GM03348 (cell line): ENCODE measurements around the gene ADAM10.

ENCODE experiments used
- DNase-seq: peaks from one replicate; pipeline ENCODE4 v3.0.0; 2012; ENCODE audit warnings: low spot score

Gene ADAM10

DNA sequence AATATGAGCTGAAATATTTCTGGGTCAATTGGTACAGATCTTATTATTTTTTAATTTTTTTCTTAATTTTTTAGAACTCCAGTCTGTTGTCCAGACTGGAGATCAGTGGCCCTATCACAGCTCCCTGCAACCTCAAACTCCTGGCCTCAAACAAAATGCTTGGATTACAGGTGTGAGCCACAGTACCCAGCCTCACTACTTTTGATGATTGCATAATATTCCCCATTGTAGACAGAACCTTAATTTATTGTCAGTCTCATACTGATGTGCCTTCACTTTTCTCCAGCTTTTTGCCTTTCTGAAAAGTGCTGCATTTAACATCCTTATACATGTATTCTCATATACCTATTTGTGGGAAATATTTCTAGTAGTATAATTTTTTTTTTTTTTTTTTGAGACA, 172.8 kb downstream of the ADAM10 start:
- DNase-seq = no peak

DNA sequence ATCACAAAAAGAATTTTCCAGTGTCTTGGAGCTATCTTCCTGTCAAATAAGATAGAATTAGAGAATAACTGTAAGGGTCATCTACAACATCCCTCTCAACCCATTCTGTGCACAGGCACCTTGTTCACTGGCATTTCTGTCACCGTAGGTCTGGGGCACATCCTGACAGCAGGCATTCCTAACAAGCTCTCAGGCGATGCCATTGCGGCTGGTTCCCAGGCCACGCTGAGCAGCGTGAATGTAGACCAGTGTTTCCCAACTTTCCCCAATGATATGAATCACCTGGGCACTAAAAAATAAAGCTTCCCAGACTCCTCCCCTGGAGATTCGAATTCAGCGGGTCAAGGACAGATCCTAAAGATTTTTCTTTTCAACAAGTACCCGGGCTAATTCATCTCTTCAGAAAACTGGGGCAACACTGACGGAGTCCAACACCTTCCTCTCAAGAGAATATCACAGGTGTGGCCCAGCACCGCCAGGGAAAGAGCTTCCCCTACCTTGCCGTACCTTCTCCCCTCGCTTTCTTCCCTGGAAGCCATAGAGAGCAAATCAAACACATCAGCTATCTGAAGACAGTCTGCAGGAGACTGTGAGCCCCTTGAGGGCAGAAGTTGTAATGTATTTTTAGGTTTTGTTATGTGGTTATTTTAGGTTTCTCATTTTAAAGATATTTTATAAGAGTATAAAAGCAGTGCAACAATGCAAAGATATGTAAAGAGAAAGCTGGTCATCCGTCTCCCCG, 174.3 kb downstream of the ADAM10 start:
- DNase-seq = no peak

DNA sequence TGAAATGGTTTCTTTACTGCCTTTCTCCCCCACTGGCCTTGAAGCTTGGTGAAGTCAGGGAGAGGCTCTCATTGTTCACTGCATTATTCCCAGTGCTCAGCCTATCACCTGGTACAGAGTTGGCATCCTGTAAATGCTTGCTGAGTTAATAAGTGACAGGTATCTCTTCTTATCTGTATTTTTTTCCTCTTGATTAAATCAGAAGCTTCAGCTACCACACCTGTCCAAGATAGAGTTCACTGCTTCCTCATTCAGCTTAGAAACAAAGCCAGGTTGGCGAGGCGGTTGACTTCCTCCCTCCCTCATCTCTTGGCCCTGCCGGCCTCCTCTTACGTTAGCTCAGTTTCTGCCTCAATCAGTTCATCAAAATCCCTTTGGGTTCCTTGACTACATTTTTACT, 174.9 kb downstream of the ADAM10 start:
- DNase-seq = no peak

DNA sequence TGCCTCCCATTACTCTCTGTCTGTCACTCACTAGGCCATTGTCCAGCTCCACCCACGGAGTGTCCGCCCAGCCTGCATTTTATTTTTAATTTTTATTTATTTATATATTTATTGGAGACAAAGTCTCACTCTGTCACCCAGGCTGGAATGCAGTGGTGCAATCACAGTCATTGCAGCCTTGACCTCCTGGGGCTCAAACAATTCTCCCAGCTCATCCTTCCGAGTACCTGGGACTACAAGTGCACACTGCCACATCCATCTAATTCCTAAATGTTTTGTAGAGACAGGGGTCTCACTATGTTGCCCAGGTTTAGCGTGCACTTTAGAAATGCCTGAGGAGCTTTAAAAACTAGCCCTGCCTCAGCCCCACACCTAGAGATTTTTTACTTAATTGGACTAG, 176.2 kb downstream of the ADAM10 start:
- no peak for DNase-seq

DNA sequence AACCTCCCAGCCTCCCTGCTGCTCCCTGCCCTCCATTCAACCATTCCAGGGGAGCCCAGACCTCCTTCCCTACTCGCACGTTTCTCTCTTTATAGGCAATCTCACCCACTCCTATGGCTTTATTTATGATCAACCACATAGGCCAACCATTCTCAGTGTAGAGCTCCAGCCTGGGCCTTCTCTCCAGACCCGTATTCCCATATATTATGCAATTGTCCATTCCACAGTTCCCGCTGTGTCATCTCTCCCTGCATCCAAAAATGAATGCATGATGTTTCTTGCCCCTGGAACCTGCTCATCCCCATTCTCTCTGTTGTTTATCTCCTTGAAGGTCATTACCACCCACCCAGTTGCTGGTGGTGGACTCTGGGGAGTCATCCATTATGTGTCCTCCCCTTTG, 177.0 kb downstream of the ADAM10 start:
- no peak for DNase-seq

DNA sequence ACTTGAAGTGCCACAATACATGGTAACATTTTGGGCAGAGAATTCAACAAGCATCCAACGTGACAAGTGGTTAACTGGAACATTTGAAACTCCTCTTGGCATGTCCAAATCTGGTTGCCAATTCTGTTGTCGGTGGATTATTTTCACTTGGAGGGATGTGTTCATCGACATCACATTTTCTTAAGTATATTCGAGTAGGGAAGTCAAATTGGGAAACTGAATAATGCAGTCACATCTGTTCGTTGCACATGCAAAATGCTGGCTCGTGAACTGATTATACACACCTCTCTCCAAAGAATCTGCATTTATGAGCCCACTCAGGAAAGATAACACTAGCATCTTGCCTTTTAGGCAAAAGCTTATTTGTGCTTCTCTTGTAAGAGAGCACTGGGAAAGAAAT, 178.0 kb downstream of the ADAM10 start:
- DNase-seq = no peak

DNA sequence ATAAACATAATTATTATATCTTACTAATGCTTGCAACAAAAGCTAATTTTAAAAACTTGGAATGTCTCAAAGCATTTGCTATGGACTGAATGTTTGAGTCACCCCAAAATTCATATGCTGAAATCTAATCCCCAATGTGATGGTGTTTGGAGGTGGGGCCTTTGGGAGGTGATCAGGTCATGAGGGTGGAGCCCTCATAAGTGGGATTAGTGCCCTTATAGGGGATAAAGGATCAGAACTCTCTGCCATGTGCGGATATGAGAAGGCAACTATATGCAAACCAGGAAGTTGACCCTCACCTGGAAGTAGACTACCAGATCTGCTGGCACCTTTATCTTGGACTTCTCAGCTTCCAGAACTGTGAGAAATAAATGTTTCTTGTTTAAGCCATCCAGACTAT, 180.1 kb downstream of the ADAM10 start:
- DNase-seq = no peak

DNA sequence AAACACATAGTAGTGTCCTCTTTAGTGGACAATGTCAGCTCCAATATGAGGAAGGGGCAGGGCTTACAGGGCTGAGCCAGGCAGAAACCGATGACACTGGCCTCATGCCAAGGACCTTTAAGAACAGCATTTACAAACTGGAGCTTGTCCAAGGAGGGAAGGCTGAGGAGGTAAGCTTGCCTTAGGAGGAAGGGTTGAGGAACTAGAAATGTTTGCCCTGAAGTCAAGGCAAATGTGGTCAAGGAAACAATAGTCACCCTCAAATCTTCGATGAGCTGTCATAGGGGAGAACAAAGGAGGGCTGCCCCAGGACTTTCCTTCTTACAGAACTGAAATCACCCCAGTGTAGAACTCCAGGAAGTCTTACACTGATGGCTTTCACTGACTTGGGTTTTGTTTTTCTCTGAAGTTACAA, 181.3 kb downstream of the ADAM10 start:
- DNase-seq = no peak

DNA sequence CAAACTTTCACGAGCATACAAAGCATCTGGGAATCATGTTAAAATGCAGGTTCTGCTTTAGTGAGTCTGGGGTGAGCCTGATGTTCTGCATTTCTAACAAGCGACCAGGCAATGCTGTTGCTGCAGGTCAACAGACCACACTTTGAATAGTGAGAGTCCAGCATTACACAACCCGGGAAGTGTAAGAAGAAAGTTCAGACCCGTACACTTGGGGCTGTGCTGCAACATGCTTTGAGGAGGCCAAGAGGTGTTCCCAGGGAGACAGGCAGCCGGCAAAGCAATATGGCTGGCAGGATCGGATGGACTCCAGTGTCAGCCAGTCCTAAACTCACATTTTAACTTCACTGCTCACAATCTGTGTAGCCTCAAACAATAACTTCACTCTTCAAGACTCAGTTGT, 183.5 kb downstream of the ADAM10 start:
- no peak for DNase-seq

DNA sequence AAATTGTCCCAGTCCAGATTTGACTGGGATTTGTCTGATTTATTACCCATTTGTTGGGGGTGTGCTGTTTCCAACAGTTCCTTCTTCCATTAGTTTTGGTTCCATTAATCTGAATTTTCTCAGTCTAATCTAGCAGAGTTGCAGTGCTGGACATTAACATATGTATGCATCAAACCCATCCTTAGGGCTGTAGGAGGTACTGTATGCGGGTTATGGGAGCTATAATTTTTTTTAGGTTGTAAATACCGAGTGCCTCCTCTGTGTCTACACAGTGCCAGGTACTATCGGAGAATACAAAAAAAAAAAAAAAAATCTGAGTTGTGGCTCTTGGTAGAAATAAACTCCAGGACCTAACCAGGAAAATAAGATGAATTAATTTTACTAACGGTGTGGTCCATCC, 183.9 kb downstream of the ADAM10 start:
- DNase-seq = no peak

DNA sequence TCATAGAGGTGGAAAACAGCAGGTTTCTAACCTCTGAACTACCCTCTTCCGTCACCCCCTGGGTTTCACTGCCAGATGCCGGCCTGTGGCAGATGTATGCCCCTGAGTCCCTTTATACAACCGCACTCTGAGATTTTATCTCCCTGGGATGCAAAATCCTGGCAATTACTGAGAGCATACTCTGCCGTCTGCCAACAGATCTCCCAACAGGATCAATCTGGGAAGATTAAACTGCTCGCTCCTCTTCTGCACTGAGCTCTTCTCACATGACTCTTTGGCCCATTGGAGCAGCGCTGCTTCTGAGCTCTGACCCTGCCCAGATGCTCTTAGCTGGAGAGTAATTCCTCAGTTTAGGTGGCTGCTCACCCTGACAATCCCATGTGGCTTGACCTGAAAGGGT, 184.5 kb downstream of the ADAM10 start:
- DNase-seq = no peak

DNA sequence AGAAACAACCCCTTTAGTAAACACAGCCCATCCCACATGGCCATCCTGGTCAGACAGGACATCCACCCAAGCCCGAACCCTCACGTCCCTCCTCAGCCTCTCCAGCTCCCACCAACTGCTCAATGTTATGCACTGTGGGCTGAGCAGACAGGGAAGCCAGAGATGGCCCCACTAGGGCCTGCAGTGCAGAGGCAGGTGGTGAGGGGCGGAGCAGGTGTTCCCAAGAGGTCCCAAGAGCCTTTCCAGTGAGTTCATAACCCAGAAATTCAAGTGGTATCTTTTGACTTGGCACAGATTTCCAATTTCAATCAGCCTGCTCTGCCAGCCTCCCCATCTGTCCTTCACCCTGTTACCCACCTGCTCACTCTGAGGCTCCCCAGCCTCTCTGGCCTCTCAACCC, 187.4 kb downstream of the ADAM10 start:
- DNase-seq = no peak

DNA sequence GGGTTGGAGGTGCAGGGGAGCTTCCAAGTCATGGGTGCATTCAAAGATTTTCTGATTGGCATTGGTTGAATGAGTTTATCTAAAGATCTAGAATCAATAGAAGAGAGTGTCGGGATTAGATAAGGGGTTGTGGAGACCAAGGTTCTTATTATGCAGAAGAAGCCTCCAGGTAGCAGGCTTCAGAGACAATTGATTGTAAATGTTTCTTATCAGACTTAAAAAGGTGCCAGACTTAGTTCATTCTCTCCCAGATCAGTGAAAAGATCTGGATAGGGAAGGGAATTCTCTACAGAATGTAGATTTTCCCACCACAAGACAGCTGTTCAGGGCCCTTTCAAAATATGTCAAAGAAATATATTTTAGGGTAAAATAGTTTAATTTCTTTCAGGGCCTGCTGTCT, 188.2 kb downstream of the ADAM10 start:
- DNase-seq = no peak

DNA sequence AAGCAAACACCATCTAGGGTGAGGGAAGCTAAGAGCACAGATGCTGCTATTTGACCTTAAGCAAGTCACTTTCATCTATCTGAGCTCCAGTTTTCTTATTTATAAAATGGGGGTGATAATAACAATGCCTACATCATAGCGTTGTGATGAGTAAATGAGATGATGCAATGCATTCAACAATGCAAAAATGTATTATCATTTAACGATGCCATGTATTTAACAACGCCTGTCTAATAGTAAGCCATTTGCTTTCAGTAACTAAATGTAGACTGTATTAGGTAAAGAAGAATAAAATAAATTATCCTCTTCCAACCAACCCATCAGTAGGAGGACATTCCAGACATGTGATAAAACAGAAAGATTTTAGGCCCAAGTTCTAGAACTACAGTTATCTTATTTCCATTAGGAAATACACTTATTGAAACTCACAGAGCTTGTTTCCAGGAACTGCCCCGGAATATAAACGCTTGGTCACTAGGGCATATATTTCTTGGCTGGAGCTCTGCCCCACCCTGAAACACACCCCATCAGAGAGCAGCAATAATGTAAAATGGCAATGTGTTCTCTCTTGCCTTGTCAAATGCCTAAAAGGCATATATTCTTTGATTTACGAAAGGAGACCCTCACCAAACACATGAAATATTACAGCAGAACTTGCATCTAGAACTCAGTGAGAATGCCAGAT, 189.5 kb downstream of the ADAM10 start:
- DNase-seq = no peak

DNA sequence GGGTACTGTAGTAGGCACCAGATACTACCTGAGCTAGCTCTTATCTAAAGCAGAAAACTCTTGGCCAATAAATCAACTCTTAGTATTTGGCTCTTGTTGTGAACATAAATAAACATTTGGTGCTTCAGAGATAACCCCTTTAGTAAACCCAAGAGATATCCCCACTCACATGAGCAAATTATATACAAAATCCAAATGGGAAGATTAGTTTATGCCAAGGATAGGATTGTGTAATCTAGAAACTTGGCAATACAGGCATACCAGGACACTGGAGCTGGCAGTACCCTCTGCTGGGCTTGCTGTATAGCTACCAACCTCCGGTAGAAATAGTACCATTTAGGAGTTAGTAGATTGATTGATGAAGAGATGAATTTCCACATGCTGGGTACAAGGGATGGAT, 190.7 kb downstream of the ADAM10 start:
- no peak for DNase-seq

DNA sequence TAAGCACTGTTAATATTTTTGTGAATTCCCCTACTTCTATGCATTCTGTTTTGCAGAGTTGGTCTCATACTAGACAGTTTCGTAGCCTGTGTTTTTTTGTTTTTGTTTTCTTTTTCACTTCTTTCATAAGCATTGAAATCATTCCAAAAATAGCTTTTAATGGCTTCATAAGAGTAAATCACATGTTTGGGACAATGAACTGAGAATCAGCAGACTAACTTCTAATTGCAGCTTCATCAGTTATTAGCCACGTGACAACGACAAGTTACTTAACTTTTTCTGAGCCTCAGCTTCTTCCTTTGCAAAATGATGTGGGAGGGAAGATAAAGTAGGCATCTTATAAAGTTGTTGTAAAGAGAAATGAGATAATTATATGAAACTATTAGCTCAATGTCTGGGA, 193.0 kb downstream of the ADAM10 start:
- DNase-seq = no peak

DNA sequence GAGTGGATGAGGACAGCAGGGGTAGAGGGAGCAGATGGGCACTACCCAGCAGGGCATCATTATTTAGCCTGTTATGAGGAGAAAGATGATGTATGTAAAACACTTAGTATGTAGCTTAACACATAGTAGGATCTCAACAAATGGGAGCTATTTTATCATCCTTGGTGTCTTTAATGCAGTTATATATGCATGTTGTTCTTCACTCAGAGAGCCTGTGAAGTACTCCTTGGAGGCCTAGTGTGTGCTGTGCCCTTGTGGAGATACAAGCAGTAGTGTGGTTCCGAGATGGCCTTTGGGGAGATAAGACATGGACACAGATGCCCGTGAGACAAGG, 193.5 kb downstream of the ADAM10 start:
- no peak for DNase-seq

DNA sequence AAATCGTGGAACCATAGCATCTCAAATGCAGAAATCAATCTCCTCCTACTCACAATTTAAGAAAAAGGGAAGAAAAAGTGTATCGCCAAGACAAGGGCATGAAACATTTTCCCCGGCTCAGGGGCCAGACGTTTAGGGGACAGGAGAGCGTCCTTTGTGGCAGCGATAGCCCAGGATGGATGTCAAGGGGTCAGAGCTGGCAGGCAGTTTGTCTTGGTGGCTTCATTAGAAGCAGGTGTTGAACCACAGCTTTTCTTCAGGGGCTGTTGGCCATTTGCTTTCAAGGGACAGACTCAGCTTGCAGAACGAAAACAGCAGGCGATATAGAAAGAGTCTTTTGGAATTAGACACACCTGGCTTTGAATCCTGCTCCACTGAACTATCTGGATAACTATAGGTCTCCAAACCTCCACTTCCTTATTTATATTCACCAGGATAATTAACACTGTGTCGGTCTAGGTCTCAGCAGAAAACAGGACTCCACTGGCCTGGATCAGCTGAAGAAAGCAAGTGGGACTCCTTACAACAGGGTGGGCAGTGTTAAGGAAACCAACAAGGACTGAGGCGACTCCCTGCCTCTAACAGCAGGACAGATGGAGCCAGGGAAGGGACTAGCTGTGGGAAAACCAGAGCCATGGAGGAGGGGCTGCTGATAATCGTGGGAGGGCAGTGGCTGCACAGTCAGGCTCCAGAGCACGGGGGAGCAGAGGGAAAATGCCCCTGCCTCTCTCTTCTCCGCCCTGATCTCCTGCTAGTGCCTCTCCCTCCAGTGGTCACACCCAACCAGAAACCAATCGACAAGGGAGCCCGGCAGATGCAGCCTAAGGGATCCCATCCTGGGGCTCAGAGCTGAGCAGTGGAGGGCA, 194.1 kb downstream of the ADAM10 start:
- no peak for DNase-seq

DNA sequence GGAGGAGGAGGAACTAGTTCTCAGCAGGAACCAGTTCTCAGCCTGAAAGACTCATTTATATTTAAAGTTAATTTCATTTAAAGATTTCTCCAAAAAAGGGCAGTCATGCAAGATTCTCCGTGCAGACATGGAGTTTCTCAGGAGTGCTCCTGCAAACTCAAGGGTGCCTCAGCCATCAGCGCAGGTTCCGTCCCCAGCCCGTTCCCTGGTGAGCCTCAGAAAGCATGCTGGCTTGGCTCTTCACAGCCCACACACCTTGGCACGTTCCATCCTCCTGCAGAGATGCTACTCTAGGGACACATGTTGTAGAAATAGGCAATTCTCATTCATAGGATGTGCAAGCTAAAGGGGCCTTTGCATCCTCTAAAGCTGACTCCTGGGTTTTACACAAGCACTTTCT, 194.7 kb downstream of the ADAM10 start:
- no peak for DNase-seq

DNA sequence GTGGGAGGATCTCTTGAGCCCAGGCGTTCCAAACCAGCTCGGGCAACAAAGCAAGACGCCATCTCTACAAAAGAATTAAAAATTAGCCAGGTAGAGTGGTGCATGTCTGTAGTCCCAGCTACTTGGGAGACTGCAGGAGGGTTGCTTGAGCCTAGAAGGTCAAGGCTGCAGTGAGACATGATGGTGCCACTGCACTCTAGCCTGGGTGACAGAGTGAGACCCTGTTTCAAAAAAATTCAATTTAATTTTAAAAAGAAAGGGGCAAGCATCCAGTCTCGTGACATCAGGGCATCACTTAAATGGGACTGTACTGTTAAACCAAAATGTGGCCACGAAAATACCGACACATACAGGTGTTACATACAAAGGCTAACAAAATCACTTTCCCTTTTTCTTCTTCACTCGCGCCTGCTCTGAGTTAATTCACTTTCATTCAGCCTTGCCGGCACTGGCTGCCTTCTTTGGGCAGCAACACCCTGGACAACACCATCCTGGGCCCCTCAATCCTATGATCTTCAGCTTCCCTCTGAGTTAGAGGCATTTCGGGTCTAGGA, 196.1 kb downstream of the ADAM10 start:
- DNase-seq = no peak

DNA sequence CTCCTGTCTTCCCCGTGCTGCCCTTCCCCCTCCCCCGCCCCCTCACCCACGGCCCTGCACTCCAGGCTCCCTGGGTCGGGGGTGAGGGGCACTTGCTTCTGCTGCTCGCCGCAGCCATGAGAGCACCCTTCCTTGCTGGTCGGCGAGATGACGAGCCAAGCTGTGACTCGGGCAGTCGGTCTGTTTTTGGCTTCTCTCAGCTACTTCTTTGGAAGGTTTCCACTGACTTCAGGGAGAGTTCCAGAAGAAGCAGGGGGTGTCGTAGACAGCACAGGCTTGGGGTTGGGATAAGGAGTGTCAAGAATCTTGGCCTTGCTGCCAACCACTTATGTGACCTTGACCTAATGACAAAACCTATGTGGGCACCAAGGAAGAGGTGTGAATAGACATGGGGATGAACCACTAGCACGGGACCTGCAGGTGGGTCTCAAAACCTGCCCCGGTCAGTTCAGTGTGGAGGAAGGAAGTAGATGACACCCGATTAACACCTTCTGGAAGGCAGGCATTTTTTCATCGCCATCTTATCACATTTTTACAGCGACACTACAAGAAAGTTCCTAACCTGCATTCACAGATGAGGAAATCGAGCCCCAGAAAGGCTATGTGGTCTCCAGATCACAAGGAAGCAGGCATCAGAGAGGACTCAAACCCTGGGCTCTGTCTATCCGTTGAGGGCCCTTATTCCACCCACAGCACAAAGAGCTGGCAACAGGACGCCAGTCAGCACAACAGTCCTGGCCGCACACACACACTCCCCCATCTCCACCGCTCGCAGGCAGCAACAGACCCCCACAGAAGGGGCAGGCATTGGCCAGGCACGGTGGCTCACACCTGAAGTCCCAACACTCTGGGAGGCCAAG, 196.8 kb downstream of the ADAM10 start:
- DNase-seq = no peak
